Hepatocyte (in vitro differentiated cells): ENCODE results near the gene GDI2. TPM values are rescaled to one million over a fixed set of nuclear protein-coding genes. Genes with fewer than 3 reads are reported as not detected.

ENCODE experiments used
- DNase-seq: peaks from one replicate; pipeline ENCODE4 v3.0.0-alpha.2; 2016; ENCODE audit warnings: low spot score
- H2AFZ ChIP-seq: fragments of 200-600 bp; sonication (generic); 2 replicates; pipeline ENCODE4 v1.6.0; 2016; ENCODE audit warnings: antibody characterized with exemption, mild to moderate bottlenecking
- H3K27ac ChIP-seq: fragments of 200-600 bp; sonication (generic); 2 replicates; pipeline ENCODE4 v1.5.1; 2016; ENCODE audit warnings: mild to moderate bottlenecking
- H3K27me3 ChIP-seq: fragments of 200-600 bp; sonication (generic); 2 replicates; pipeline ENCODE4 v1.6.1; 2016
- H3K36me3 ChIP-seq: fragments of 200-600 bp; sonication (generic); replicated peaks from 2 replicates; pipeline ENCODE4 v1.5.1; 2016; ENCODE audit warnings: low read depth; ENCODE audit not compliant: insufficient read depth
- H3K4me1 ChIP-seq: fragments of 200-600 bp; sonication (generic); 2 replicates; pipeline ENCODE4 v1.5.1; 2016; ENCODE audit warnings: mild to moderate bottlenecking, moderate library complexity; ENCODE audit not compliant: insufficient read depth
- H3K4me2 ChIP-seq: fragments of 200-600 bp; sonication (generic); 2 replicates; pipeline ENCODE4 v1.6.0; 2016
- H3K4me3 ChIP-seq: fragments of 200-600 bp; sonication (generic); 2 replicates; pipeline ENCODE4 v1.5.1; 2016; ENCODE audit warnings: mild to moderate bottlenecking
- H3K79me2 ChIP-seq: fragments of 200-600 bp; sonication (generic); 2 replicates; pipeline ENCODE4 v1.6.0; 2017; ENCODE audit warnings: mild to moderate bottlenecking
- H3K9me2 ChIP-seq: fragments of 200-600 bp; sonication (generic); replicated peaks from 2 replicates; pipeline ENCODE4 v1.6.0; 2017; ENCODE audit warnings: mild to moderate bottlenecking; ENCODE audit not compliant: insufficient read depth
- H3K9me3 ChIP-seq: fragments of 200-600 bp; sonication (generic); 2 replicates; pipeline ENCODE4 v1.5.1; 2016; ENCODE audit warnings: low read depth, mild to moderate bottlenecking
- H4K20me1 ChIP-seq: fragments of 200-600 bp; sonication (generic); 2 replicates; pipeline ENCODE4 v1.6.0; 2016; ENCODE audit warnings: mild to moderate bottlenecking; ENCODE audit not compliant: insufficient read depth, poor library complexity, severe bottlenecking
- CTCF ChIP-seq: fragments of 200-600 bp; sonication (generic); IDR thresholded peaks from 2 replicates; pipeline ENCODE4 v1.5.1; 2016; ENCODE audit warnings: antibody characterized with exemption, mild to moderate bottlenecking; ENCODE audit not compliant: poor library complexity
- EZH2 ChIP-seq: fragments of 200-600 bp; sonication (generic); IDR thresholded peaks from 2 replicates; pipeline ENCODE4 v1.6.1; 2016; ENCODE audit warnings: antibody characterized with exemption, mild to moderate bottlenecking, borderline replicate concordance
- EZH2phosphoT487 ChIP-seq: fragments of 200-600 bp; sonication (generic); IDR thresholded peaks from one replicate; pipeline ENCODE4 v1.6.1; 2018; ENCODE audit warnings: antibody characterized with exemption, mild to moderate bottlenecking, low read depth, moderate library complexity; ENCODE audit not compliant: unreplicated experiment, severe bottlenecking
- WGBS: methylation state at CpG from one replicate; pipeline ENCODE4 v1.1.6; 2016; ENCODE audit warnings: low lambda C conversion rate; ENCODE audit errors: missing lambda C conversion rate; 5-methylcytosine and 5-hydroxymethylcytosine counted together
- polyA plus RNA-seq: library from polyadenylated mRNA; unstranded; fragments of >200 nt; fragmentation: Nextera tagmentation; extraction: Ambion mirVana; gene quantifications from 2 replicates; pipeline ENCODE4 v1.2.1, GENCODE V29; 2016
- total RNA-seq: library from RNA; depleted of rRNA; stranded (reverse); fragments of >200 nt; gene quantifications from 2 replicates; pipeline ENCODE4 v1.2.3, GENCODE V29; 2014

The GDI2 gene
- total RNA-seq (361 and 362 TPM in 2 replicates), polyA plus RNA-seq (132 and 149 TPM in 2 replicates)

- WGBS = 3% methylated on average over 49 of the region's 77 CpGs
- no peaks in the 10 kb centered on the region for H3K27me3 ChIP-seq
- H3K9me3 ChIP-seq = no peaks in the 10 kb centered on the region
- H2AFZ ChIP-seq = peak within 1 kb of the TSS; percentile 95
- DNase-seq = peak; percentile 98
- H3K27ac ChIP-seq = peak within 1 kb of the TSS; percentile 100
- H4K20me1 ChIP-seq = peaks cover 40% of the 10 kb centered on the region
- H3K9me2 ChIP-seq = no peaks in the 10 kb centered on the region
- H3K4me3 ChIP-seq = peak within 1 kb of the TSS; percentile 99
- TF ChIP-seq EZH2 (no peak), CTCF (no peak), EZH2phosphoT487 (no peak)
- H3K79me2 ChIP-seq = peaks cover 54% of the 10 kb centered on the region
- H3K4me1 ChIP-seq = peaks cover 33% of the 10 kb centered on the region
- H3K36me3 ChIP-seq = no peaks in the 10 kb centered on the region
- peak within 1 kb of the TSS; percentile 83 for H3K4me2 ChIP-seq
Observed at GRCh38 chr10:5813341-5814109, at the start of gene GDI2. Gene GDI2 (minus strand): TSS chr10:5813434. CDS start chr10:5813258, 176 bp downstream.

- no peaks in the 10 kb centered on the region for H3K79me2 ChIP-seq
- DNase-seq = no peak
- H3K4me2 ChIP-seq = no peak overlapping the region
- H3K36me3 ChIP-seq = no peaks in the 10 kb centered on the region
- no peaks in the 10 kb centered on the region for H3K4me1 ChIP-seq
- no peaks in the 10 kb centered on the region for H3K27me3 ChIP-seq
- no peaks in the 10 kb centered on the region for H3K9me2 ChIP-seq
- TF ChIP-seq EZH2 (no peak), CTCF (no peak), EZH2phosphoT487 (no peak)
- H3K27ac ChIP-seq = no peak overlapping the region
- H4K20me1 ChIP-seq = no peaks in the 10 kb centered on the region
- H2AFZ ChIP-seq = no peak overlapping the region
- WGBS = 96% methylated on average over 7 of the region's 7 CpGs
- no peak overlapping the region for H3K4me3 ChIP-seq
- no peaks in the 10 kb centered on the region for H3K9me3 ChIP-seq
Observed at GRCh38 chr10:5862360-5862961, 49.2 kb upstream of the GDI2 start.

- Histone ChIP-seq H4K20me1 (no peaks in the 10 kb centered on the region), H3K36me3 (no peaks in the 10 kb centered on the region), H3K9me2 (no peaks in the 10 kb centered on the region), H2AFZ (no peak overlapping the region), H3K9me3 (no peaks in the 10 kb centered on the region), H3K27me3 (no peaks in the 10 kb centered on the region), H3K4me3 (no peak overlapping the region), H3K4me1 (no peaks in the 10 kb centered on the region), H3K4me2 (no peak overlapping the region), H3K27ac (no peak overlapping the region), H3K79me2 (no peaks in the 10 kb centered on the region)
- DNase-seq = no peak
- TF ChIP-seq CTCF (no peak), EZH2 (no peak), EZH2phosphoT487 (no peak)
- 93% methylated on average over 7 of the region's 7 CpGs for WGBS
Observed at GRCh38 chr10:5860066-5860465, 46.8 kb upstream of the GDI2 start.
